ENCODE results near the gene CERK.

Gene CERK

GRCh38 chr22:46677323-46678002 lies 60.6 kb downstream of the CERK start:
- Histone ChIP-seq H3K36me3 (replicated peaks) (no peaks in the 10 kb centered on the region), H3K27ac (no peak overlapping the region), H3K27me3 (replicated peaks) (peaks cover 5% of the 10 kb centered on the region), H3K4me3 (ENCODE audit: low read depth, low read length) (no peak overlapping the region)
- DNase-seq, result no peak
- TF ChIP-seq CTCF (IDR thresholded peaks at IDR 0.05; ENCODE audit: low read depth, low read length, missing control alignments), result no peak
- in situ Hi-C loops (cut with HindIII; ENCODE audit: low pct_ligation_motif_present, low sequenced_read_pairs), result no loop called here

- no peak for DNase-seq
- in situ Hi-C loops (cut with HindIII; ENCODE audit: low pct_ligation_motif_present, low sequenced_read_pairs), result no loop called here
- no peak for TF ChIP-seq CTCF (IDR thresholded peaks at IDR 0.05; ENCODE audit: low read depth, low read length, missing control alignments)
- peaks cover 5% of the 10 kb centered on the region for H3K27me3 ChIP-seq (replicated peaks)
- no peak overlapping the region for H3K4me3 ChIP-seq (ENCODE audit: low read depth, low read length)
- H3K27ac ChIP-seq, result no peak overlapping the region
- H3K36me3 ChIP-seq (replicated peaks), result no peaks in the 10 kb centered on the region
These were observed 61.2 kb downstream of the CERK start for GRCh38 chr22:46676881-46677280.

GRCh38 chr22:46676479-46676878 lies 61.6 kb downstream of the CERK start:
- H3K27ac ChIP-seq, result no peak overlapping the region
- peaks cover 5% of the 10 kb centered on the region for H3K27me3 ChIP-seq (replicated peaks)
- no peaks in the 10 kb centered on the region for H3K36me3 ChIP-seq (replicated peaks)
- DNase-seq, result no peak
- TF ChIP-seq CTCF (IDR thresholded peaks at IDR 0.05; ENCODE audit: low read depth, low read length, missing control alignments), result no peak
- H3K4me3 ChIP-seq (ENCODE audit: low read depth, low read length), result no peak overlapping the region
- in situ Hi-C loops (cut with HindIII; ENCODE audit: low pct_ligation_motif_present, low sequenced_read_pairs), result no loop called here

GRCh38 chr22:46675938-46676337 lies 62.1 kb downstream of the CERK start:
- H3K27ac ChIP-seq, result no peak overlapping the region
- H3K36me3 ChIP-seq (replicated peaks), result no peaks in the 10 kb centered on the region
- peaks cover 5% of the 10 kb centered on the region for H3K27me3 ChIP-seq (replicated peaks)
- in situ Hi-C loops (cut with HindIII; ENCODE audit: low pct_ligation_motif_present, low sequenced_read_pairs), result no loop called here
- H3K4me3 ChIP-seq (ENCODE audit: low read depth, low read length), result no peak overlapping the region
- no peak for DNase-seq
- TF ChIP-seq CTCF (IDR thresholded peaks at IDR 0.05; ENCODE audit: low read depth, low read length, missing control alignments), result no peak

- Histone ChIP-seq H3K36me3 (replicated peaks) (no peaks in the 10 kb centered on the region), H3K4me3 (ENCODE audit: low read depth, low read length) (no peak overlapping the region), H3K27me3 (replicated peaks) (peaks cover 5% of the 10 kb centered on the region), H3K27ac (no peak overlapping the region)
- no peak for TF ChIP-seq CTCF (IDR thresholded peaks at IDR 0.05; ENCODE audit: low read depth, low read length, missing control alignments)
- no peak for DNase-seq
- in situ Hi-C loops (cut with HindIII; ENCODE audit: low pct_ligation_motif_present, low sequenced_read_pairs), result no loop called here
These were observed 62.6 kb downstream of the CERK start for GRCh38 chr22:46675479-46675878.

GRCh38 chr22:46674906-46675305 lies 63.1 kb downstream of the CERK start:
- in situ Hi-C loops (cut with HindIII; ENCODE audit: low pct_ligation_motif_present, low sequenced_read_pairs), result no loop called here
- Histone ChIP-seq H3K27ac (no peak overlapping the region), H3K27me3 (replicated peaks) (peaks cover 5% of the 10 kb centered on the region), H3K36me3 (replicated peaks) (no peaks in the 10 kb centered on the region), H3K4me3 (ENCODE audit: low read depth, low read length) (no peak overlapping the region)
- TF ChIP-seq CTCF (IDR thresholded peaks at IDR 0.05; ENCODE audit: low read depth, low read length, missing control alignments), result no peak
- DNase-seq, result no peak
